Measurements from ENCODE around the gene MT1G.
"Not testable (repeated sequence)": the region's sequence is repeated elsewhere in the genome, so short reads cannot be mapped to it uniquely, and the experiment has no call there.

MT1G gene

DNA sequence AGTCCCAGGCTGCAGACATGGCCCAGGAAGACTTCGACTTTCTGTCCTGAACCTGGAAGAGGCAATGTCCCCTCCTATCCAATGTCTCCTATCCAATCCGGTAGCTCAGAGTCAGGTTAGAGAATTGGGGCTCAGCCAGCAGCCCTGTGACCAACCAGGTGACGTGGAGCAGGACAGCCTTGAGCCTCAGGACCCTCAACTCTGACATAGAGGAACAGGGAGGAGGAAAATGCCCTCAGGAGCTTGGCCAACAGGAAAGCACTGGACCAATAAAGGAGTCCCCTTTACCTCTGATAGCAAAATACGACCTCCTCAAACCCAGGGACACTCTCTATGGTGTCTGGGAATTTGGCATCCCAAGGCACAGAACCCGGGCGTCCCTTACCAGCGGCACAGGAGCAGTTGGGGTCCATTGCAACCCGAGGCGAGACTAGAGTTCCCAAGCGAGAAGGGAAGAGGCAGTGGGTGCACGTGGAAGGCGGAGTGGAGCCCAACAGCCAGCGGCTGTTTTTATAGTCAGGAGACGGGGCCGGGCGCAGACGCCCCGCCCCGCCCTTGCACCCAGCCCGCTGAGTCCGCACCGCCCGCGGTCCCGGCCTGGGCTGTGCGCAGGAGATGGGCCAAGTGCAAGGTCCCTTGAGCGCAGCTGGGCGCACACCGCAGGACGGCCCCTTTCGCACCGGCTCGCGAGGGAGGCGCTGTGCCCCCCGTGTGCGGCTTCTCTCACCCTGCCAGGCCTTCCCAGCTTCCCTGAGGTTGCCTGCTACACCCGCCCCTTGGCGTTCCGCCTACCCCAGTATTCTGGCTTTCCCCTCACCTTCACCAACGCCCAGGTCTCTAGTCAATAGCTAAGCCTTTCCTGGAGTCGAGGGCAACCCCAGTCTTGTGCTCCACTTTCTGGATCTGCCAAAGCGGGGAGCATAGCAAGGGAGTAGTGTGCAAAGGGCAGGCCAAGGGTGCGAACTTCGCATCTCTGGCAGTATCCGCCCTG lies at the start of gene MT1G:
Gene MT1G, minus strand, starts transcription at position 485 of the 991 bp plus-strand sequence. Its CDS starts 72 bp downstream, at position 413.
- TF ChIP-seq, protein P1, sequence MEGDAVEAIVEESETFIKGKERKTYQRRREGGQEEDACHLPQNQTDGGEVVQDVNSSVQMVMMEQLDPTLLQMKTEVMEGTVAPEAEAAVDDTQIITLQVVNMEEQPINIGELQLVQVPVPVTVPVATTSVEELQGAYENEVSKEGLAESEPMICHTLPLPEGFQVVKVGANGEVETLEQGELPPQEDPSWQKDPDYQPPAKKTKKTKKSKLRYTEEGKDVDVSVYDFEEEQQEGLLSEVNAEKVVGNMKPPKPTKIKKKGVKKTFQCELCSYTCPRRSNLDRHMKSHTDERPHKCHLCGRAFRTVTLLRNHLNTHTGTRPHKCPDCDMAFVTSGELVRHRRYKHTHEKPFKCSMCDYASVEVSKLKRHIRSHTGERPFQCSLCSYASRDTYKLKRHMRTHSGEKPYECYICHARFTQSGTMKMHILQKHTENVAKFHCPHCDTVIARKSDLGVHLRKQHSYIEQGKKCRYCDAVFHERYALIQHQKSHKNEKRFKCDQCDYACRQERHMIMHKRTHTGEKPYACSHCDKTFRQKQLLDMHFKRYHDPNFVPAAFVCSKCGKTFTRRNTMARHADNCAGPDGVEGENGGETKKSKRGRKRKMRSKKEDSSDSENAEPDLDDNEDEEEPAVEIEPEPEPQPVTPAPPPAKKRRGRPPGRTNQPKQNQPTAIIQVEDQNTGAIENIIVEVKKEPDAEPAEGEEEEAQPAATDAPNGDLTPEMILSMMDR (IDR thresholded peaks at IDR 0.05; ENCODE audit: insufficient read depth, missing control alignments) = no peak
- DNase-seq (ENCODE audit: insufficient read length, low spot score) (no peak), FAIRE-seq (no peak)

DNA sequence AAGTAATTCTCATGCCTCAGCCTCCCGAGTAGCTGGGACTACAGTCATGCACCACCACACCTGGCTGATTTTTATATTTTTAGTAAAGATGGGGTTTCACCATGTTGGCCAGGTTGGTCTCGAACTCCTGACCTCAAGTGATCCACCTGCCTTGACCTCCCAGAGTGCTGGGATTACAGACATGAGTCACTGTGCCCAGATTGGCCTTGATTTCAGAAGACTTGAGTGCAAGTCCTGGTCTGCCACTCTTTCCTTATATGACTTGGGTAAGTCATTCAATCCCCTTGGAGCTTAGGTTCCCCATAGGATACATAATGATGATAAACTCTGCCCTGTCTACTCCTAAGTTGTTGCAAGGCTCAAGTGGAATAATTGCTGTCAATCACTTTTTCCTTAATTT lies 49.7 kb upstream of the MT1G start:
- FAIRE-seq; DNase-seq (ENCODE audit: insufficient read length, low spot score): not testable (repeated sequence)

DNA sequence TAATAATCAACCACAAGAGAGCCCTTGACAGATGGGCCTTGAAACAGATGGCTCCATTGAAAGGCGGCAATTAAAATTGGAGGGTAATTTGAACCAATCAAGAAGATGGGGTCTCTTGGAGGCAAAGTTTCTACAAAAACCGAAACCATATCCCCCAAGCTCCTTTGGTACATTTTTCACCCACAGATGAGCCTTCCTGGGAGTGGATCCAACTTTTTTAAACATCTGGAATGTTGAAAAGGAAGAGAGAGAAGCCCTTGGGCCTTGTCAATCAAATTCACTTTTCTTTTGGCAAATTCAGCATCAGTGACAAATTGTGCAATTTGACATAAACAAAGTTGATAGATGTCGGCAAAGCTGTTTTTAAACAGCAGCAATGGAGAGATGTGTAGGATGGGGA lies 48.9 kb upstream of the MT1G start:
- DNase-seq (ENCODE audit: insufficient read length, low spot score) (no peak), FAIRE-seq (no peak)
- TF ChIP-seq, protein P1 (IDR thresholded peaks at IDR 0.05; ENCODE audit: insufficient read depth, missing control alignments) = no peak

DNA sequence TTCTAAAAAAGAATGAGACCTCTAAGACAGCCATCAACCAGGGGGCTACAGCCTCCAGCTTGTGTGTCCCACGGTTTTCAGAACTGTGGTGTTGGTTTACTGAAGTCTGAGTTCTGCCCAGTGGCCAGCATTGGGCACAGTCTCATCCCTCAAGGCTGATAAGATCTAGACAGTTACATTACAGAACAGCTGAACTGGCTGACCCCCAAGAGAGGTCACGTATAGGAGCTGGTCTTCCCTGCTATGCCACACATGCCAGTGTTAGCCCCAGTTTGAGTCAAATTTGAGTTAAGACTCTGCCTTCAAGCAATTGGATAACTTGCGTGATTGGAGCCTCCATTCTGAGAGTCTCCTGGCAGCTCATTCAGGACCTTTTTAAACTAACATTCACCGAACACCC lies 47.3 kb upstream of the MT1G start:
- FAIRE-seq (no peak), DNase-seq (ENCODE audit: insufficient read length, low spot score) (no peak)
- TF ChIP-seq, protein P1 (IDR thresholded peaks at IDR 0.05; ENCODE audit: insufficient read depth, missing control alignments) = no peak

DNA sequence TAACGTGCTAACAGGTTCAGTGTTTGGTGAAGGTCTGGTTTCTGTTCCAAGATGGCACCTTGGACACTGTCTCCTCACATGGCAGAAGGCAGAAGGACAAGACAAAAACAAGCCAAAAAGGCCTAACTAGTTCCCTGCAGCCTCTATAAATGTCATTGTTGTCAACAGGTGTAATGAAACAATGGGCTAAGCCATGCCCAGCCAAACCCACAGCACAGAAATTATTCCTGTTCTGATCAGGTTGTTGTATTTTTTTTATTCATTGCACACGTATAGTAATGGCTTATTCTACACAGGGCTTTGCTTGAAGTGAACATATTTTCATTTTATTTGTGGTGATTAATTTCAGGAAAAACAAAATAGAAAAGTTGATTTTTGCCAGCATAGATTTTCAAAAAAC lies 45.9 kb upstream of the MT1G start:
- DNase-seq (ENCODE audit: insufficient read length, low spot score) (no peak), FAIRE-seq (no peak)
- TF ChIP-seq, protein P1 (IDR thresholded peaks at IDR 0.05; ENCODE audit: insufficient read depth, missing control alignments) = no peak

DNA sequence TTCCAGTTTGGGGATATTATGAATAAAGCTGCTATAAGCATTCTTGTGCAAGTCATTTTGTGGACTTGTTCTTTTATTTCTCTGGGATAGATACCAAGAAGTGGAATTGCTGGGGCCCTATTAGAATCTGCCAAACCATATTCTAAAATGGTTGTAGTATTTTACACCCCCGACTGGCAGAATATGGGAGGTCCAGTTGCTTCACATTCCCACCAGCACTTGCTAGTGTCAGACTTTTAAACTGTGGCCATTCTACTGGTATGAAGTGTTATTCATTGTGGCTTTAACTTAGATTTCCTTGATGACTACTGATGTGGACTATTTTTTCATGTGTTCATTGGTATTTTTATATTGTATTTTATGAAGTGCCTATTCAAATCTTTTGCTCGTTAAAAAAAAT lies 44.0 kb upstream of the MT1G start:
- FAIRE-seq (no peak), DNase-seq (ENCODE audit: insufficient read length, low spot score) (no peak)
- TF ChIP-seq, protein P1 (IDR thresholded peaks at IDR 0.05; ENCODE audit: insufficient read depth, missing control alignments) = no peak

DNA sequence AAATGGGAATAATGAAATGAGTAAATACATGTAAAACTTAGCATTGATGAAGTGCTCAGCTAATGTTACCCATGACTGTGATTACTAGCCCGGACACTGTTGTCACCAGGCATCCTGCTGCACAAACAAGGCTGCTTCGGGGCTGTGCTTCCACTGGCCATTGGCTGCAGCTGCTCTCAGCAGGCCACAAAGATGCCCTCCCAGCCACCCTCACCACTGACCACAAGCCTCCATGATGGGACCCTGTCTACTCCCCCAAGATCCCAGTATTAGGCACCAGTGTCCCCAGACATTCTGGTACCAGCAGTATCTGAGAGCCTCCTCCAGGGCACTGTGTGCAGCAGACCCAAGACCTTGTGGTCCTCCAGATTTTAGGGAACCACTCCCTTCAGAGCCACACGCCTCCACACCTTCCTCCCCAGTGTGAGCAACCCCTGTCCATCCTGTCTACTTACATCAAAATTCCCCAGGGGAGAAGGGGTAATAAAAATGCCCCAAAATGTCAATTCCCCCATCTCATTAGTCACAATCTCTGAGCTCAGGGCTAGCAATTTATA lies 42.4 kb upstream of the MT1G start:
- DNase-seq (ENCODE audit: insufficient read length, low spot score) (no peak), FAIRE-seq (no peak)
- TF ChIP-seq, protein P1 (IDR thresholded peaks at IDR 0.05; ENCODE audit: insufficient read depth, missing control alignments) = no peak
